ENCODE results near the gene CAP2.
"Not testable (repeated sequence)": the region's sequence is repeated elsewhere in the genome, so short reads cannot be mapped to it uniquely, and the experiment has no call there.

The CAP2 gene

DNA sequence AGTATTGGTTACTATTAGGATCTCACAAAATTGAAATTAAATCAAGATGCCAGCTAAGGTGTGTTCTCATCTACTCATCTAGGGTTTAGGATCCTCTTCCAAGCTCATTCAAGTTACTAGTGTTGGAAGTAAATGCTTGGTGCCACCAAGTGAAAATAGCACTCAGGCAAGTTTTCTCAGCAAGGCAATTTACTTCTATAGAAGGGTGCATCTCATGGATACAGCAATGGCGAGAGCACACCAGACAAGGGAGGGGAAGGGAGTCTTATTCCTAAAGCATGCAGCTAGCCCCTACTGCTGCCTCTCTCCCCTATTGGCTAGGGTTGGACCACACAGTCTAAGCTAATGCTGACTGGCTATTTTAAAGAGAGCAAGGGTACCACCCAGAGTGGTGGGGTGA is 183.7 kb downstream of the CAP2 start:
- H3K4me3 ChIP-seq, result no peak overlapping the region
- no peak overlapping the region for H3K9ac ChIP-seq
- H3K4me1 ChIP-seq, result peaks cover 0 to 9% (median 0%) of the 10 kb centered on the region in 10 experiments; a peak in 3 of 20 replicates
- no peak for TF ChIP-seq Cebpa-rat (IDR thresholded peaks at IDR 0.05)
- peaks cover 60 to 76% (median 67%) of the 10 kb centered on the region in 11 experiments for H3K9me3 ChIP-seq (replicated peaks in 1 of 11)
- H3K27me3 ChIP-seq, result peaks cover 11 to 22% (median 19%) of the 10 kb centered on the region in 11 experiments
- H4K20me1 ChIP-seq, result no peaks in the 10 kb centered on the region
- 0 out of 22 replicates have a peak overlapping the region, but pooled peaks of 1 of the 11 experiments have one; percentile 17 for H3K27ac ChIP-seq
- peak overlapping the region in 1 of 11 experiments; percentile 45; a peak in 1 of 22 replicates for H3K4me2 ChIP-seq
- peaks cover 0 to 4% (median 0%) of the 10 kb centered on the region in 11 experiments; a peak in 2 of 22 replicates for H3K36me3 ChIP-seq

DNA sequence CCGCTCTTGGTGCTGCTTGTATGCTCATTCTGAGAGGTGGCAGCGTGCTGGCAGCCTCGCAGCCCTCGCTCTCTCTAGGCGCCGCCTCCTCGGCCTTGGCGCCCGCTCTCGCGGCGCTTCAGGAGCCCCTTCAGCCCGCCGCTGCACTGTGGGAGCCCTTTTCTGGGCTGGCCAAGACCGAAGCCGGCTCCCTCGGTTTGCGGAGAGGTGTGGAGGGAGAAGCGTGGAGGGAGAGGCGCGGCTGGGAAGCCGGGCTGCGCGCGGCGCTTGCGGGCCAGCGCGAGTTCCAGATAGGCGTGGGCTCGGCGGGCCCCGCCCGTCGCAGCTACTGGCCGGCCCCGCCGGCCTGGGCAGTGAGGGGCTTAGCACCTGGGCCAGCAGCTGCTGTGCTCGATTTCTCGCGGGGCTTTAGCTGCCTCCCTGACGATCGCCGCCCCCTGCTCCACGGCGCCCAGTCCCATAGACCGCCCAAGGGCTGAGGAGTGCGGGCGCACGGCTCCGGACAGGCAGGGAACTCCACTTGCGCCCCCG is 187.2 kb downstream of the CAP2 start:
- Histone ChIP-seq H3K4me3 (peak overlapping the region; percentile 42 to 66 (median 53); a peak in 19 of 20 replicates), H3K4me1 (peaks cover 9 to 28% (median 19%) of the 10 kb centered on the region in 10 experiments), H3K9me3 (replicated peaks in 1 of 11) (peaks cover 40 to 57% (median 47%) of the 10 kb centered on the region in 11 experiments), H3K27ac (peak overlapping the region in 2 of 11 experiments; percentile 10 to 48; a peak in 2 of 22 replicates), H4K20me1 (no peaks in the 10 kb centered on the region), H3K27me3 (peaks cover 11 to 23% (median 19%) of the 10 kb centered on the region in 11 experiments), H3K36me3 (peaks cover 0 to 4% (median 0%) of the 10 kb centered on the region in 11 experiments; a peak in 2 of 22 replicates), H3K9ac (peak overlapping the region in 8 of 11 experiments; percentile 11 to 59 (median 32); a peak in 6 of 22 replicates), H3K4me2 (peak overlapping the region; percentile 26 to 70 (median 54); a peak in 19 of 22 replicates)
- TF ChIP-seq Cebpa-rat (IDR thresholded peaks at IDR 0.05), result no peak

DNA sequence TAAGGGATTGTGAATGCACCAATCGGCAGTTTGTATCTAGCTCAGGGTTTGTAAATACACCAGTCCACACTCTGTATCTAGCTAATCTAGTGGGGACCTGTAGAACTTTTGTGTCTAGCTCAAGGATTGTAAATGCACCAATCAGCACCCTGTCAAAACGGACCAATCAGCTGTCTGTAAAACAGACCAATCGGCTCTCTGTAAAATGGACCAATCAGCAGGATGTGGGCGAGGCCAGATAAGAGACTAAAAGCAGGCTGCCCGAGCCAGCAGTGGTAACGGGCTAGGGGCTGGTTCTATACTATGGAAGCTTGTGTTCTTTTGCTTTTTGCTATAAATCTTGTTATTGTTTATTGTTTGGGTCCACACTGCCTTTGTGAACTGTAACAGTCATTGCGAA is 187.9 kb downstream of the CAP2 start:
- H4K20me1 ChIP-seq, H3K9ac ChIP-seq, H3K27ac ChIP-seq, H3K4me2 ChIP-seq, H3K4me3 ChIP-seq, H3K36me3 ChIP-seq: not testable (repeated sequence)
- Histone ChIP-seq H3K9me3 (replicated peaks in 1 of 11) (peaks cover 33 to 52% (median 42%) of the 10 kb centered on the region in 11 experiments), H3K27me3 (peaks cover 11 to 23% (median 19%) of the 10 kb centered on the region in 11 experiments), H3K4me1 (peaks cover 16 to 35% (median 26%) of the 10 kb centered on the region in 10 experiments)

DNA sequence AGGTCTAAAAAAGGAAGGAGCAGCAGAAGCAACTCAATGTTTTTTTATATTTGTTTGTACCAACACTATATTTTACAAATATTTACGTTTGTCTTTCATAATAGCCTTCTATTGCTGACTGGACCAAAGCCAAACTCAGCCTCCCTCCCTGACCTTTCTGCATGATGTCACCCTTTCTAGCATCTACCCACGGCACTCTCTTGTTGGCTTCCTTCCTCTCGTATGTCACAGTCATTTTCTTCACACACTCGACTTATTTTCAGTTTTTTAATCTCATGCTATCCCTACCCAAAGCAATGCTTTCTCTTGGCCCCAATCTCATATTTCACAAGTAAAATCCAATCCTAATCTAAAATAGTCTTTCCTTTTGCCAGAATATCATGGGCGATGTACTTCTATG is 190.4 kb downstream of the CAP2 start:
- H3K9me3 ChIP-seq (replicated peaks in 1 of 11), result peaks cover 18 to 34% (median 28%) of the 10 kb centered on the region in 11 experiments
- peaks cover 11 to 23% (median 19%) of the 10 kb centered on the region in 11 experiments for H3K27me3 ChIP-seq
- peaks cover 11 to 38% (median 28%) of the 10 kb centered on the region in 10 experiments for H3K4me1 ChIP-seq
- H3K27ac ChIP-seq, result peak overlapping the region in 7 of 11 experiments; percentile 11 to 69 (median 60); a peak in 14 of 22 replicates
- no peak for TF ChIP-seq Cebpa-rat (IDR thresholded peaks at IDR 0.05)
- no peaks in the 10 kb centered on the region for H4K20me1 ChIP-seq
- peaks cover 0 to 4% (median 0%) of the 10 kb centered on the region in 11 experiments; a peak in 2 of 22 replicates for H3K36me3 ChIP-seq
- peak overlapping the region in 8 of 11 experiments; percentile 4 to 58 (median 44); a peak in 11 of 22 replicates for H3K9ac ChIP-seq
- H3K4me2 ChIP-seq, result peak overlapping the region; percentile 11 to 55 (median 41); a peak in 19 of 22 replicates
- no peak overlapping the region for H3K4me3 ChIP-seq

DNA sequence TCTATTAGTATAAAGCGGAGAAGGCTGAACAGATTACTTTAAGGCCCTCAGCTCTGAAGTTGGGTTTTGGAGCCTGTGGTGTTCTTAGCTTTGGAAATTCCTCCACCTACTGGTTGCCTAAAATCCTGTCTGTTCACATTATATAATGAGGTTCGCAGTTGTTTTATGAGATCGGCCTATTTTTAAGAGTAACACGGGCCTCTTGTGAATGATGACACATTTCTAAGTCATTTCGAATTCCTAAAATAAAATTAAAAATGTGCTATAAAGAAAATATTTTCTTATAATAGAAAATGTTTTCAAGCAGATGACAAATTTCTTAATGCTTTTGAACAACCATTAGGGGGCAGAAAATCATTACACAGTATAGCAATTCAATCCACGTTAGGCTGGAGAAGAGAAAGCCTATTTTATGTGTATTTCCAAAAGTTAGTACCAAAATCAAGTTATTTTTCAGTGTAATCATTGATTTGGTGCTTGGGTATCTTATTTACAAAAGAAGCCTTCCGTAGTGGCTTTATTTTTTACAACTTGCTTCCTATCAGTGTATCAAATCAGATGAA is 190.9 kb downstream of the CAP2 start:
- peaks cover 11 to 40% (median 28%) of the 10 kb centered on the region in 10 experiments for H3K4me1 ChIP-seq
- peak overlapping the region in 6 of 11 experiments; percentile 4 to 58 (median 50); a peak in 10 of 22 replicates for H3K9ac ChIP-seq
- peaks cover 18 to 29% (median 25%) of the 10 kb centered on the region in 11 experiments for H3K9me3 ChIP-seq (replicated peaks in 1 of 11)
- TF ChIP-seq Cebpa-rat (IDR thresholded peaks at IDR 0.05), result no peak
- H3K4me3 ChIP-seq, result no peak overlapping the region
- H3K36me3 ChIP-seq, result peaks cover 0 to 4% (median 0%) of the 10 kb centered on the region in 11 experiments; a peak in 2 of 22 replicates
- H3K4me2 ChIP-seq, result peak overlapping the region; percentile 11 to 55 (median 41); a peak in 17 of 22 replicates
- no peaks in the 10 kb centered on the region for H4K20me1 ChIP-seq
- H3K27ac ChIP-seq, result peak overlapping the region in 6 of 11 experiments; percentile 36 to 69 (median 60); a peak in 12 of 22 replicates
- H3K27me3 ChIP-seq, result peaks cover 11 to 23% (median 19%) of the 10 kb centered on the region in 11 experiments

DNA sequence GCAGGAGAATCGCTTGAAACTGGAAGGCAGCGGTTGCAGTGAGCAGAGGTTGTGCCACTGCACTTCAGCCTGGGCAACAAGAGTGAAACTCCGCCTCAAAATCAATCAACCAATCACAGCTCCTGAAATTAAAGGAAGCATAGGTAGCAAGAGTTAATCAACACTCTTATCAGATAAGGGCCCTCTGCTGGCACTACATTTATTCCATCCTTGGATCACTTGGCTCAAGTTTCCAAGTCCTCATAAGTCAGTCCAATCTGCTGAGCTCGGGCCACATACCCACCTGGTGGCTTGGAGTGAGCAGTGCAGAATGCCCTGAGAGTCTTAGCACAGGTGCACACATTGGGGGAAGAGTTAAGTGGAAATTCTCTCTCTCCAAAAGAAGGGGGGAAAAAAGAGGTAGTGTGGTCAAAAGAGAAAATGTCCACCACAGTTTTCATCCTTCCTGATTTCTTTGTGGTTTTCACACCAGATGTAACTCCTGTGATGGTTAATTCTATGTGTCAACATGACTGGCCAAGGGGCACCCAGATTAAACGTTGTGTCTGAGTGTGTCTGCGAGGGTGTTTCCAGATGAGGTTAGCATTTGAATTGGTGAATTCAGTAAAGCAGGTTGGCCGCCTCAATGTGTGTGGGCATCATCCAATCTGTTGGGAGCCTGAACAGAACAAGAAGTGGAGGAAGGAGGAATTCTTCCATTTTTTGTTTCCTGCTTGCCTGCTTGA is 192.5 kb downstream of the CAP2 start:
- Histone ChIP-seq H3K27me3 (peaks cover 2 to 12% (median 8%) of the 10 kb centered on the region in 11 experiments), H3K36me3 (no peaks in the 10 kb centered on the region), H3K4me3 (no peak overlapping the region), H3K9ac (no peak overlapping the region), H3K4me2 (peak overlapping the region; percentile 13 to 74 (median 46); a peak in 20 of 22 replicates), H4K20me1 (no peaks in the 10 kb centered on the region), H3K4me1 (peaks cover 11 to 51% (median 31%) of the 10 kb centered on the region in 10 experiments), H3K27ac (peak overlapping the region in 6 of 11 experiments; percentile 5 to 57 (median 16); a peak in 8 of 22 replicates), H3K9me3 (replicated peaks in 1 of 11) (peaks cover 8 to 17% (median 9%) of the 10 kb centered on the region in 11 experiments)
- TF ChIP-seq Cebpa-rat (IDR thresholded peaks at IDR 0.05), result no peak

DNA sequence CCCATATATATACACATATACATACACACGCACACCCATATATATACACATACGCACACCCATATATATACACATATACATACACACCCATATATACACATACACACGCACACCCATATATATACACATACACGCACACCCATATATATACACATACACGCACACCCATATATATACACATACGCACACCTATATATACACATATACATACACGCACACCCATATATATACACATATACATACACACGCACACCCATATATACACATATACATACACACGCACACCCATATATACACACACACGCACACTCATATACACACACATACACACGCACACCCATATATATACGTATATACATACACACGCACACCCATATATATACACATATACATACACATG is 193.2 kb downstream of the CAP2 start:
- Histone ChIP-seq H3K4me2 (peak overlapping the region in 5 of 11 experiments; percentile 39 to 74 (median 63); a peak in 7 of 22 replicates), H3K27ac (peak overlapping the region in 3 of 11 experiments; percentile 5 to 57 (median 18); a peak in 3 of 22 replicates), H3K9me3 (replicated peaks in 1 of 11) (peaks cover 1 to 13% (median 3%) of the 10 kb centered on the region in 11 experiments; a peak in 17 of 22 replicates), H3K4me1 (peaks cover 18 to 58% (median 35%) of the 10 kb centered on the region in 10 experiments)
- not testable (repeated sequence) for H4K20me1 ChIP-seq, H3K9ac ChIP-seq, H3K27me3 ChIP-seq, H3K36me3 ChIP-seq, H3K4me3 ChIP-seq

DNA sequence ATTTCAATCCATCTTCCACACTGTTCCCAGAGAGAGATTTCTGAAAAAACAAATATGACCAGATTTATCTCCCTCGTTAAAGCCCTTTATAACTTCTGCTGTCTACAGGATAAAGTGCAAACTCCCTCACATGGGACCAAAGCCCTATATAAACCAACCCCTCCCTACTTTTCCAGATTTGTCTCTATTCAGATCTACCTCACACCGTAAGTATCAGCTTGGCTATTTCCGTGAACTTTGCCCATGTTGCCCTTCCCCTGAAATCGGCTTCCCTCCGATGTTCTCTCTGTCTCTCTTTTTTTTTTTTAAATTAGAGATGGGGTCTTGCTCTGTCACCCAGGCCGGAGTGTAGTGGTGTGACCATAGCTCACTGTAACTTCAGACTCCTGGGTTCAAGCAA is 194.6 kb downstream of the CAP2 start:
- no peak overlapping the region for H3K9ac ChIP-seq
- no peak for TF ChIP-seq Cebpa-rat (IDR thresholded peaks at IDR 0.05)
- no peaks in the 10 kb centered on the region for H4K20me1 ChIP-seq
- H3K27me3 ChIP-seq, result no peaks in the 10 kb centered on the region
- H3K4me2 ChIP-seq, result no peak overlapping the region
- peaks cover 18 to 62% (median 31%) of the 10 kb centered on the region in 10 experiments for H3K4me1 ChIP-seq
- peaks cover 0 to 7% (median 0%) of the 10 kb centered on the region in 11 experiments; a peak in 3 of 22 replicates for H3K9me3 ChIP-seq (replicated peaks in 1 of 11)
- H3K36me3 ChIP-seq, result no peaks in the 10 kb centered on the region
- no peak overlapping the region for H3K27ac ChIP-seq
- no peak overlapping the region for H3K4me3 ChIP-seq
